ENCODE data around the gene P3H3.

The P3H3 gene

DNA sequence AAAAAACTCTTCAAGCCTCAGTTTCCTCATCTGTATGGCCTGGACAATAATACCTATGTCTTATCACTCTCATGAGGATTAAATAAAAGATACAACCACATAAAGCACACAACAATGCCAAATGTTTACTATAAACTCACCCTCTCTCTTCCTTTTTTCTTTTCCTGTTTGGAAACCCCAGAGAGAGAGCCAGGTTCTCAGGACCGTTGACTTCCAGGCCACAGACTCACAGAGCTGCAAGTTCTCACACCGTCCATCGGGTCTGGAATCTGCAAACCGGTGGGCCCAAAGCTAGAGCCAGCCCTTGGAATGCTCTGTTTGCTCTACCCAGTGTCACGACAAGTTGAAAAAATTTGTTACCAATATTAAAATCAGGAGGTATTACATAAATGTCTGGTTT is 43.4 kb upstream of the P3H3 start:
- POLR2A ChIA-PET: no interaction called here
- Histone ChIP-seq H3K27ac (ENCODE audit: extremely low read depth, low read depth, low read length) (no peak overlapping the region), H3K4me3 (ENCODE audit: low read depth, low read length) (no peak overlapping the region), H3K4me1 (ENCODE audit: control insufficient read depth, insufficient read depth, low read length) (no peaks in the 10 kb centered on the region), H3K36me3 (ENCODE audit: control insufficient read depth in 2 of 2, insufficient read depth in 1 of 2, low read length in 2 of 2) (no peaks in the 10 kb centered on the region), H3K9me3 (ENCODE audit: control insufficient read depth, insufficient read depth, low read depth, low read length) (no peaks in the 10 kb centered on the region)
- CTCF ChIA-PET: interaction anchor here (0.7 to 8.3 kb wide), 3 partner anchors 32 to 52 kb away, joined by 3 to 70 read pairs (median 8); partner anchors contain the start of gene MLF2
- TF ChIP-seq, protein P1, sequence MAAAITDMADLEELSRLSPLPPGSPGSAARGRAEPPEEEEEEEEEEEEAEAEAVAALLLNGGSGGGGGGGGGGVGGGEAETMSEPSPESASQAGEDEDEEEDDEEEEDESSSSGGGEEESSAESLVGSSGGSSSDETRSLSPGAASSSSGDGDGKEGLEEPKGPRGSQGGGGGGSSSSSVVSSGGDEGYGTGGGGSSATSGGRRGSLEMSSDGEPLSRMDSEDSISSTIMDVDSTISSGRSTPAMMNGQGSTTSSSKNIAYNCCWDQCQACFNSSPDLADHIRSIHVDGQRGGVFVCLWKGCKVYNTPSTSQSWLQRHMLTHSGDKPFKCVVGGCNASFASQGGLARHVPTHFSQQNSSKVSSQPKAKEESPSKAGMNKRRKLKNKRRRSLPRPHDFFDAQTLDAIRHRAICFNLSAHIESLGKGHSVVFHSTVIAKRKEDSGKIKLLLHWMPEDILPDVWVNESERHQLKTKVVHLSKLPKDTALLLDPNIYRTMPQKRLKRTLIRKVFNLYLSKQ (tag by site-specific recombination; IDR thresholded peaks at IDR 0.05; ENCODE audit: borderline replicate concordance): no peak
- TF ChIP-seq ZNF843 (tag by site-specific recombination; IDR thresholded peaks at IDR 0.05) (no peak), ZNF423 (tag by site-specific recombination; IDR thresholded peaks at IDR 0.05) (no peak), ZNF544 (tag by site-specific recombination; IDR thresholded peaks at IDR 0.05) (no peak), ZNF623 (tag by site-specific recombination; IDR thresholded peaks at IDR 0.05) (no peak), ZBTB17 (tag by site-specific recombination; IDR thresholded peaks at IDR 0.05) (no peak), ZSCAN23 (tag by site-specific recombination; IDR thresholded peaks at IDR 0.05) (no peak), ZNF791 (tag by site-specific recombination; IDR thresholded peaks at IDR 0.05) (no peak)
- TF ChIP-seq, protein P2, sequence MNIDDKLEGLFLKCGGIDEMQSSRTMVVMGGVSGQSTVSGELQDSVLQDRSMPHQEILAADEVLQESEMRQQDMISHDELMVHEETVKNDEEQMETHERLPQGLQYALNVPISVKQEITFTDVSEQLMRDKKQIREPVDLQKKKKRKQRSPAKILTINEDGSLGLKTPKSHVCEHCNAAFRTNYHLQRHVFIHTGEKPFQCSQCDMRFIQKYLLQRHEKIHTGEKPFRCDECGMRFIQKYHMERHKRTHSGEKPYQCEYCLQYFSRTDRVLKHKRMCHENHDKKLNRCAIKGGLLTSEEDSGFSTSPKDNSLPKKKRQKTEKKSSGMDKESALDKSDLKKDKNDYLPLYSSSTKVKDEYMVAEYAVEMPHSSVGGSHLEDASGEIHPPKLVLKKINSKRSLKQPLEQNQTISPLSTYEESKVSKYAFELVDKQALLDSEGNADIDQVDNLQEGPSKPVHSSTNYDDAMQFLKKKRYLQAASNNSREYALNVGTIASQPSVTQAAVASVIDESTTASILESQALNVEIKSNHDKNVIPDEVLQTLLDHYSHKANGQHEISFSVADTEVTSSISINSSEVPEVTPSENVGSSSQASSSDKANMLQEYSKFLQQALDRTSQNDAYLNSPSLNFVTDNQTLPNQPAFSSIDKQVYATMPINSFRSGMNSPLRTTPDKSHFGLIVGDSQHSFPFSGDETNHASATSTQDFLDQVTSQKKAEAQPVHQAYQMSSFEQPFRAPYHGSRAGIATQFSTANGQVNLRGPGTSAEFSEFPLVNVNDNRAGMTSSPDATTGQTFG (tag by site-specific recombination; IDR thresholded peaks at IDR 0.05; ENCODE audit: borderline replicate concordance): no peak
- TF ChIP-seq, protein P3, sequence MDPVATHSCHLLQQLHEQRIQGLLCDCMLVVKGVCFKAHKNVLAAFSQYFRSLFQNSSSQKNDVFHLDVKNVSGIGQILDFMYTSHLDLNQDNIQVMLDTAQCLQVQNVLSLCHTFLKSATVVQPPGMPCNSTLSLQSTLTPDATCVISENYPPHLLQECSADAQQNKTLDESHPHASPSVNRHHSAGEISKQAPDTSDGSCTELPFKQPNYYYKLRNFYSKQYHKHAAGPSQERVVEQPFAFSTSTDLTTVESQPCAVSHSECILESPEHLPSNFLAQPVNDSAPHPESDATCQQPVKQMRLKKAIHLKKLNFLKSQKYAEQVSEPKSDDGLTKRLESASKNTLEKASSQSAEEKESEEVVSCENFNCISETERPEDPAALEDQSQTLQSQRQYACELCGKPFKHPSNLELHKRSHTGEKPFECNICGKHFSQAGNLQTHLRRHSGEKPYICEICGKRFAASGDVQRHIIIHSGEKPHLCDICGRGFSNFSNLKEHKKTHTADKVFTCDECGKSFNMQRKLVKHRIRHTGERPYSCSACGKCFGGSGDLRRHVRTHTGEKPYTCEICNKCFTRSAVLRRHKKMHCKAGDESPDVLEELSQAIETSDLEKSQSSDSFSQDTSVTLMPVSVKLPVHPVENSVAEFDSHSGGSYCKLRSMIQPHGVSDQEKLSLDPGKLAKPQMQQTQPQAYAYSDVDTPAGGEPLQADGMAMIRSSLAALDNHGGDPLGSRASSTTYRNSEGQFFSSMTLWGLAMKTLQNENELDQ (tag by site-specific recombination; IDR thresholded peaks at IDR 0.05; ENCODE audit: low read depth): no peak
- TF ChIP-seq, protein P4, sequence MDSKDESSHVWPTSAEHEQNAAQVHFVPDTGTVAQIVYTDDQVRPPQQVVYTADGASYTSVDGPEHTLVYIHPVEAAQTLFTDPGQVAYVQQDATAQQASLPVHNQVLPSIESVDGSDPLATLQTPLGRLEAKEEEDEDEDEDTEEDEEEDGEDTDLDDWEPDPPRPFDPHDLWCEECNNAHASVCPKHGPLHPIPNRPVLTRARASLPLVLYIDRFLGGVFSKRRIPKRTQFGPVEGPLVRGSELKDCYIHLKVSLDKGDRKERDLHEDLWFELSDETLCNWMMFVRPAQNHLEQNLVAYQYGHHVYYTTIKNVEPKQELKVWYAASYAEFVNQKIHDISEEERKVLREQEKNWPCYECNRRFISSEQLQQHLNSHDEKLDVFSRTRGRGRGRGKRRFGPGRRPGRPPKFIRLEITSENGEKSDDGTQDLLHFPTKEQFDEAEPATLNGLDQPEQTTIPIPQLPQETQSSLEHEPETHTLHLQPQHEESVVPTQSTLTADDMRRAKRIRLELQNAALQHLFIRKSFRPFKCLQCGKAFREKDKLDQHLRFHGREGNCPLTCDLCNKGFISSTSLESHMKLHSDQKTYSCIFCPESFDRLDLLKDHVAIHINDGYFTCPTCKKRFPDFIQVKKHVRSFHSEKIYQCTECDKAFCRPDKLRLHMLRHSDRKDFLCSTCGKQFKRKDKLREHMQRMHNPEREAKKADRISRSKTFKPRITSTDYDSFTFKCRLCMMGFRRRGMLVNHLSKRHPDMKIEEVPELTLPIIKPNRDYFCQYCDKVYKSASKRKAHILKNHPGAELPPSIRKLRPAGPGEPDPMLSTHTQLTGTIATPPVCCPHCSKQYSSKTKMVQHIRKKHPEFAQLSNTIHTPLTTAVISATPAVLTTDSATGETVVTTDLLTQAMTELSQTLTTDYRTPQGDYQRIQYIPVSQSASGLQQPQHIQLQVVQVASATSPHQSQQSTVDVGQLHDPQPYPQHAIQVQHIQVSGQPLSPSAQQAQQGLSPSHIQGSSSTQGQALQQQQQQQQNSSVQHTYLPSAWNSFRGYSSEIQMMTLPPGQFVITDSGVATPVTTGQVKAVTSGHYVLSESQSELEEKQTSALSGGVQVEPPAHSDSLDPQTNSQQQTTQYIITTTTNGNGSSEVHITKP (tag by site-specific recombination; IDR thresholded peaks at IDR 0.05): no peak
- TF ChIP-seq, protein P5, sequence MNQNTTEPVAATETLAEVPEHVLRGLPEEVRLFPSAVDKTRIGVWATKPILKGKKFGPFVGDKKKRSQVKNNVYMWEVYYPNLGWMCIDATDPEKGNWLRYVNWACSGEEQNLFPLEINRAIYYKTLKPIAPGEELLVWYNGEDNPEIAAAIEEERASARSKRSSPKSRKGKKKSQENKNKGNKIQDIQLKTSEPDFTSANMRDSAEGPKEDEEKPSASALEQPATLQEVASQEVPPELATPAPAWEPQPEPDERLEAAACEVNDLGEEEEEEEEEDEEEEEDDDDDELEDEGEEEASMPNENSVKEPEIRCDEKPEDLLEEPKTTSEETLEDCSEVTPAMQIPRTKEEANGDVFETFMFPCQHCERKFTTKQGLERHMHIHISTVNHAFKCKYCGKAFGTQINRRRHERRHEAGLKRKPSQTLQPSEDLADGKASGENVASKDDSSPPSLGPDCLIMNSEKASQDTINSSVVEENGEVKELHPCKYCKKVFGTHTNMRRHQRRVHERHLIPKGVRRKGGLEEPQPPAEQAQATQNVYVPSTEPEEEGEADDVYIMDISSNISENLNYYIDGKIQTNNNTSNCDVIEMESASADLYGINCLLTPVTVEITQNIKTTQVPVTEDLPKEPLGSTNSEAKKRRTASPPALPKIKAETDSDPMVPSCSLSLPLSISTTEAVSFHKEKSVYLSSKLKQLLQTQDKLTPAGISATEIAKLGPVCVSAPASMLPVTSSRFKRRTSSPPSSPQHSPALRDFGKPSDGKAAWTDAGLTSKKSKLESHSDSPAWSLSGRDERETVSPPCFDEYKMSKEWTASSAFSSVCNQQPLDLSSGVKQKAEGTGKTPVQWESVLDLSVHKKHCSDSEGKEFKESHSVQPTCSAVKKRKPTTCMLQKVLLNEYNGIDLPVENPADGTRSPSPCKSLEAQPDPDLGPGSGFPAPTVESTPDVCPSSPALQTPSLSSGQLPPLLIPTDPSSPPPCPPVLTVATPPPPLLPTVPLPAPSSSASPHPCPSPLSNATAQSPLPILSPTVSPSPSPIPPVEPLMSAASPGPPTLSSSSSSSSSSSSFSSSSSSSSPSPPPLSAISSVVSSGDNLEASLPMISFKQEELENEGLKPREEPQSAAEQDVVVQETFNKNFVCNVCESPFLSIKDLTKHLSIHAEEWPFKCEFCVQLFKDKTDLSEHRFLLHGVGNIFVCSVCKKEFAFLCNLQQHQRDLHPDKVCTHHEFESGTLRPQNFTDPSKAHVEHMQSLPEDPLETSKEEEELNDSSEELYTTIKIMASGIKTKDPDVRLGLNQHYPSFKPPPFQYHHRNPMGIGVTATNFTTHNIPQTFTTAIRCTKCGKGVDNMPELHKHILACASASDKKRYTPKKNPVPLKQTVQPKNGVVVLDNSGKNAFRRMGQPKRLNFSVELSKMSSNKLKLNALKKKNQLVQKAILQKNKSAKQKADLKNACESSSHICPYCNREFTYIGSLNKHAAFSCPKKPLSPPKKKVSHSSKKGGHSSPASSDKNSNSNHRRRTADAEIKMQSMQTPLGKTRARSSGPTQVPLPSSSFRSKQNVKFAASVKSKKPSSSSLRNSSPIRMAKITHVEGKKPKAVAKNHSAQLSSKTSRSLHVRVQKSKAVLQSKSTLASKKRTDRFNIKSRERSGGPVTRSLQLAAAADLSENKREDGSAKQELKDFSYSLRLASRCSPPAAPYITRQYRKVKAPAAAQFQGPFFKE (tag by site-specific recombination; IDR thresholded peaks at IDR 0.05; ENCODE audit: borderline replicate concordance): no peak
